ENCODE data around the gene ITIH2. TPM values are rescaled to one million over a fixed set of nuclear protein-coding genes. Genes with fewer than 3 reads are reported as not detected.

The ITIH2 gene
- polyA plus RNA-seq, 2 of the 4 experiments (the other 2 are of a cell fraction) = 0.31 to 0.54 TPM

DNA sequence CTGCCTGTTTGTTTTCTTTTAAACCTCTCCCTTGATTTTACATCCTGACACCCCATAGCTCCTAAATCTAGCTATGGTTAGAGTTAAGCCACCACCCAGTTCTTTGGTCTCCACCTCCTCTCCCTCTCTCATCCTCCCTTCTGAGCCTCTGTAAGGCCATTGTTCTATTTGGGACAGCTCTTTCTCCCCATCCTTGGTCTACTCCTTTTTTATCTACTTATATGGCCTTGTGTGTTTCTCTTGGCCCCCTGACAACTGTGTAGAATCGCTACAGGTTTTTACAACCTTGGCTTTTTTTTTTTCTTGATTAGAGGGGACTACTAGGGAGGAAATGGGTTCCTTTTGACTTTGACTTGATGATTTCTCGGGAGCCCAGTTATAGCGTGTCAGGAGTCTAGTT is 33.0 kb upstream of the ITIH2 start:
- DNase-seq (ENCODE audit: low read depth in 1 of 2, low spot score in 1 of 2) = no peak
- H3K4me2 ChIP-seq = no peak overlapping the region
- FAIRE-seq = no peak
- TF ChIP-seq CEBPB (IDR thresholded peaks at IDR 0.05) (no peak), RCOR1 (IDR thresholded peaks at IDR 0.05; ENCODE audit: low read depth, low read length) (no peak), JUN (IDR thresholded peaks at IDR 0.05) (no peak), EHMT2 (IDR thresholded peaks at IDR 0.05; ENCODE audit: low read depth) (no peak), HOXA7 (CRISPR knock-in tag; IDR thresholded peaks at IDR 0.05) (no peak), ZNF302 (CRISPR knock-in tag; IDR thresholded peaks at IDR 0.05) (no peak), BCL3 (IDR thresholded peaks at IDR 0.05) (no peak), BHLHE40 (IDR thresholded peaks at IDR 0.05; ENCODE audit: low read depth, low read length) (no peak), KDM1A (IDR thresholded peaks at IDR 0.05; ENCODE audit: low read depth) (no peak), CBX2 (IDR thresholded peaks at IDR 0.05; ENCODE audit: borderline replicate concordance, low read depth) (no peak), TFCP2L1 (CRISPR knock-in tag; IDR thresholded peaks at IDR 0.05) (no peak), NPAS2 (CRISPR knock-in tag; IDR thresholded peaks at IDR 0.05; ENCODE audit: borderline replicate concordance) (no peak)
- no peak for ATAC-seq
- WGBS (ENCODE audit: missing lambda C conversion rate) = 48% methylated on average over 3 of the region's 3 CpGs
- no peaks in the 10 kb centered on the region for H3K4me1 ChIP-seq
- CTCF ChIA-PET = interaction anchor here (1.0 to 2.4 kb wide), 2 partner anchors 17 to 145 kb away, joined by 3 to 11 read pairs; no protein-coding TSS in a partner anchor
- no peaks in the 10 kb centered on the region for H3K9me3 ChIP-seq
- POLR2A ChIA-PET = no interaction called here
- no peak overlapping the region for H3K27ac ChIP-seq
- no peak overlapping the region for H3K4me3 ChIP-seq

- no peak overlapping the region for H3K27ac ChIP-seq
- CTCF ChIA-PET = no interaction called here
- DNase-seq (ENCODE audit: low read depth in 1 of 2, low spot score in 1 of 2) (no peak), FAIRE-seq (no peak), ATAC-seq (no peak)
- H3K4me1 ChIP-seq = no peaks in the 10 kb centered on the region
- 51% methylated on average over 23 of the region's 23 CpGs for WGBS (ENCODE audit: missing lambda C conversion rate)
- H3K4me2 ChIP-seq = no peak overlapping the region
- POLR2A ChIA-PET = no interaction called here
- H3K4me3 ChIP-seq = no peak overlapping the region
- no peak for TF ChIP-seq RFX5 (IDR thresholded peaks at IDR 0.05)
- TF ChIP-seq CEBPB (IDR thresholded peaks at IDR 0.05) = no peak
- no peak for TF ChIP-seq TP53 (CRISPR knock-in tag; IDR thresholded peaks at IDR 0.05)
- TF ChIP-seq FOSL2 (IDR thresholded peaks at IDR 0.05) = no peak
- TF ChIP-seq FOSL2 (CRISPR knock-in tag; IDR thresholded peaks at IDR 0.05) = no peak
- no peak for TF ChIP-seq KDM5A (IDR thresholded peaks at IDR 0.05)
- TF ChIP-seq TFCP2L1 (CRISPR knock-in tag; IDR thresholded peaks at IDR 0.05) = no peak
- no peak for TF ChIP-seq E2F6 (IDR thresholded peaks at IDR 0.05; ENCODE audit: borderline replicate concordance, low read depth)
- TF ChIP-seq ELK1 (IDR thresholded peaks at IDR 0.05; ENCODE audit: low read depth, low read length) = no peak
- no peak for TF ChIP-seq FOXS1 (CRISPR knock-in tag; IDR thresholded peaks at IDR 0.05)
- H3K9me3 ChIP-seq = no peaks in the 10 kb centered on the region
Observed at GRCh38 chr10:7672341-7673134, 30.6 kb upstream of the ITIH2 start.

GRCh38 chr10:7679256-7679655 is 23.9 kb upstream of the ITIH2 start:
- ChIA-PET CTCF (no interaction called here), POLR2A (no interaction called here)
- FAIRE-seq (no peak), DNase-seq (ENCODE audit: low read depth in 1 of 2, low spot score in 1 of 2) (no peak), ATAC-seq (no peak)
- 15% methylated on average over 1 of the region's 1 CpG for WGBS (ENCODE audit: missing lambda C conversion rate)
- H3K4me1 ChIP-seq = no peaks in the 10 kb centered on the region
- no peak overlapping the region for H3K4me3 ChIP-seq
- no peak overlapping the region for H3K4me2 ChIP-seq
- no peak overlapping the region for H3K27ac ChIP-seq
- peaks cover 15% of the 10 kb centered on the region; the same call in 2 of the 3 replicates for H3K9me3 ChIP-seq
- TF ChIP-seq E2F6 (IDR thresholded peaks at IDR 0.05; ENCODE audit: borderline replicate concordance, low read depth) (no peak), HOXA7 (CRISPR knock-in tag; IDR thresholded peaks at IDR 0.05) (no peak), ZC3H11A (IDR thresholded peaks at IDR 0.05) (no peak), HOXB13 (CRISPR knock-in tag; IDR thresholded peaks at IDR 0.05; ENCODE audit: low read depth) (no peak), ESRRA (IDR thresholded peaks at IDR 0.05; ENCODE audit: borderline replicate concordance, low read length) (no peak), ELK1 (IDR thresholded peaks at IDR 0.05; ENCODE audit: low read depth, low read length) (no peak), RCOR1 (IDR thresholded peaks at IDR 0.05; ENCODE audit: low read depth, low read length) (no peak), ZSCAN20 (CRISPR knock-in tag; IDR thresholded peaks at IDR 0.05) (no peak), TFCP2L1 (CRISPR knock-in tag; IDR thresholded peaks at IDR 0.05) (no peak), RNF2 (IDR thresholded peaks at IDR 0.05; ENCODE audit: borderline replicate concordance, low read depth) (no peak), JUNB (IDR thresholded peaks at IDR 0.05) (no peak)
- TF ChIP-seq, protein P1, sequence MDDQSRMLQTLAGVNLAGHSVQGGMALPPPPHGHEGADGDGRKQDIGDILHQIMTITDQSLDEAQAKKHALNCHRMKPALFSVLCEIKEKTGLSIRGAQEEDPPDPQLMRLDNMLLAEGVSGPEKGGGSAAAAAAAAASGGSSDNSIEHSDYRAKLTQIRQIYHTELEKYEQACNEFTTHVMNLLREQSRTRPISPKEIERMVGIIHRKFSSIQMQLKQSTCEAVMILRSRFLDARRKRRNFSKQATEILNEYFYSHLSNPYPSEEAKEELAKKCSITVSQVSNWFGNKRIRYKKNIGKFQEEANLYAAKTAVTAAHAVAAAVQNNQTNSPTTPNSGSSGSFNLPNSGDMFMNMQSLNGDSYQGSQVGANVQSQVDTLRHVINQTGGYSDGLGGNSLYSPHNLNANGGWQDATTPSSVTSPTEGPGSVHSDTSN (IDR thresholded peaks at IDR 0.05) = no peak
- TF ChIP-seq, protein P2, sequence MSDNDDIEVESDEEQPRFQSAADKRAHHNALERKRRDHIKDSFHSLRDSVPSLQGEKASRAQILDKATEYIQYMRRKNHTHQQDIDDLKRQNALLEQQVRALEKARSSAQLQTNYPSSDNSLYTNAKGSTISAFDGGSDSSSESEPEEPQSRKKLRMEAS (IDR thresholded peaks at IDR 0.05) = no peak

Measured in A549 (cell line).